NCI-H748 (cell line): ENCODE results near the gene PSMD7.
A peak's percentile ranks its signal among the peaks of the same experiment; 100 is the strongest.
"Not testable (repeated sequence)": the region's sequence is repeated elsewhere in the genome, so short reads cannot be mapped to it uniquely, and the experiment has no call there.

Experiments
- DNase-seq: peaks from one replicate; lab custom pipeline; 2025; ENCODE audit not compliant: unreplicated experiment; lab: John Stamatoyannopoulos, UW

PSMD7 gene

DNA sequence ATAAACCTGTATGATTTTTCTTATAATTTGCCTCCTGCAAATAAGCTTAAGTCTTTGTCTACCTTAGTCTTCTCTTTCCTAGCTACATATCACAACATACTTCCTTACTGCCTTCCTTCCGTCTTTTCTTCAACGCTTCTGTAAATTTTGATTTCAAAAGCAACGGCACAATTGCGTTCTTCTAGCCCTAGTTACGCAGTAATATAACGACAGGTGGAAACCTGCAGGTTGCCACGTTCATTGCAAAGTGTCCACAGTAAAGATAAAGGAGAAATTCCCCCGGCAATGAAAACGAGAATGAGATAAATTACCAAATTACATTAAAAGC lies 546 bp upstream of the PSMD7 start:
- no peak for DNase-seq

DNA sequence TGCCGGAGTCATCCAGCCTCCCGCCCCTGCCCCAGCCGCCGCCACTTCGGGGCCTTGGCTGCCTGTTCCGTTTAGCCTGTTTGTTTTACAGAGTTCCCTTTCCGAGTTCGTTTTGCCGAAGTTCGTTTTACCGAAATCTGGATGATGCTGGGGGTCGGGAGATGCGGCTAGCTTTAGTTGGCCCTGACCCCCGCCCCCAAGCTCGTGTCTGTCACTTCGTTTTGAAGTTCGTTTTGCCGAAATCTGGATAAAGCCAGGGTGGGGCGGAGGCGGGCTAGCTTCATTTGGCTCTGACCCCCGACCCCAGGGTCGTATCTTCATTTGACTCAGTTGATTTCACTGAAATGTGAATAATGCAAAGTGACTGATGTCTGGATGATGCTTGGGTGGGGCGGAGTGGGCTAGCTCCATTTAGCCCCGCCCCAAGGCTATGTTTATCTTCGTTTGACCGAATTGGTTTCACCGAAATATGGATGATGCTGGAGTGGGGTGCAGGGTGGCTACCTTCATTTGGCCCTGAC lies 591 bp downstream of the PSMD7 start:
- peak; percentile 14 for DNase-seq

DNA sequence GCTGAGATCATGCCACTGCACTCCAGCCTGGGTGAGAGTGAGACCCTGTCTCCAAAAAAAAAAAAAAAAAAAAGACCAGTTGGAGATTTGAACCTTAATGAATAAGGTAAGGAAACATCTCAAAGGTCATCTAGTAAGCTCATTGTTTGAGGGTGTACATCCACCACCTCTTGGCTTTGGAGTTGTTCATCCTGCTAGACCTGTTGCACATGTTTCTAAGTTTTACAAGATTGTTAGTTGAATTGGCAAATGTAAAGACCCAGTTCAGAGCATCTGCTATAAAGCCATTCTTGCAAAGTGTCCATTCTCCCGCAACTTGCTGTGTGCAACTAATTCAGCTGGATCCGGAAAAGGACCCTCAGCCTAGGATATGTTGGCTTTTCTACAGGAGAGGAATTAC lies 1.5 kb downstream of the PSMD7 start:
- no peak for DNase-seq

DNA sequence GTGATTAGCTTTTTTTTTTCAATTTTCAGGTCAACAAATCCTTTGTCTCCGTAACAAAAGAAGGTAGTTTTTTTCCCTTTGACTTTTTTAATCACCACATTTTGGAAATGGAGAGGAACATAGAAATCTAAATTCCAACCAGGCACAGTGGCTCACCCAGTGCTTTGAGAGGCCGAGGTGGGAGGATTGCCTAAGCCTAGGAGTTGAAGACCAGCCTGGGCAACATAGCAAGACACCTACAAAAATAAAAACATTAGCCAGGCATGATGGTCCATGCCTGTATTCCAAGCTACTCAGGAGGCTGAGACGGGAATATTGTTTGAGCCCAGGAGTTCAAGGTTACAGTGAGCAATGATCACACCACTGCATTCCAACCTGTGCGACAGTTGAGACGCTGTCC lies 5.7 kb downstream of the PSMD7 start:
- no peak for DNase-seq

DNA sequence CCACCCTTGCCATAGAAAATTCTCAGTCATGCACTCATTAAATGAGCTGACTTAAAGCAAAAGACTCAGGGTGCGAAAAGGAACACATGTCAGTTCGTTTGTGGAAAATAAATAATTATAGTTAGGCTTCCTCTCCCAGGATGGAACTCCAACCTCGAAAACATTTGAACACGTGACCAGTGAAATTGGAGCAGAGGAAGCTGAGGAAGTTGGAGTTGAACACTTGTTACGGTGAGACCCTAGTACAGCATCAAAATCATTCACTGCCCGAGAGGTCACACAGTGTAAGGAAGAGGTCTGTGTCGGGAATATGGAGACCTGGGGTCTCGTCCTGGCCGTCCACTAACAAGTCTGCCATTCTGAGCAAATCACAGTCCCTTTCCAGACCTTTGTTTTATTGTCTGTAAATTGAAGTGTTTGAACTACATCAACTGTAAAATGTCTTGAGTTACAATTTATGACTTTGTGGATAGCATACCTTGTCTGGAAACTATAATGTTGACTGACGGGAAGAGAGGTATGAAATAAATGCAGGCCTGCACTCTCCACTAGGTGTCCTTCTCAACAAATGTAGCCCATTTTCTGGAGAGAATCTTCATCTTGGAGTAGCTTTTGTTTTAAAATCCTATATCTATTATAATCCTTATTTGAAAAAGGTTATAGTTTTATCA lies 7.7 kb downstream of the PSMD7 start:
- DNase-seq = no peak

DNA sequence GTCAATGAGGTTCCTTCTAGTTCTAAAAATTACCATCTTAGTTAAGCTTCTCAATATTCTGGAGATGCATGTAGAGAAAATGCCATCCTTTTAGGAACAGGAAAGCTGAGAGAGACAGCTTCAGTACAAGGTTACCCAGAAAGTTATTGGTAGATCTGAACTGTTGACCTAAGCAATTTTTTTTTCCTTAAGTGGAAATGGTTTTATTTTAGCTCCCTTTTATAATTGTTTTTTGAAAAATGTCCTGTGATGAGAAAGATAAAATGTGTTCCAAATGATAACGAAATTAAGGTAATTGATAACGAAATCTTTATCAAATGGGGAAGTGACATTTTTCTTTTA lies 8.2 kb downstream of the PSMD7 start:
- DNase-seq = no peak

DNA sequence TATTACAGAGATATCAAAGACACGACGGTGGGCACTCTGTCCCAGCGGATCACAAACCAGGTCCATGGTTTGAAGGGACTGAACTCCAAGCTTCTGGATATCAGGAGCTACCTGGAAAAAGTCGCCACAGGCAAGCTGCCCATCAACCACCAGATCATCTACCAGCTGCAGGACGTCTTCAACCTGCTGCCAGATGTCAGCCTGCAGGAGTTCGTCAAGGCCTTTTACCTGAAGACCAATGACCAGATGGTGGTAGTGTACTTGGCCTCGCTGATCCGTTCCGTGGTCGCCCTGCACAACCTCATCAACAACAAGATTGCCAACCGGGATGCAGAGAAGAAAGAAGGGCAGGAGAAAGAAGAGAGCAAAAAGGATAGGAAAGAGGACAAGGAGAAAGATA lies 8.7 kb downstream of the PSMD7 start:
- DNase-seq = no peak

DNA sequence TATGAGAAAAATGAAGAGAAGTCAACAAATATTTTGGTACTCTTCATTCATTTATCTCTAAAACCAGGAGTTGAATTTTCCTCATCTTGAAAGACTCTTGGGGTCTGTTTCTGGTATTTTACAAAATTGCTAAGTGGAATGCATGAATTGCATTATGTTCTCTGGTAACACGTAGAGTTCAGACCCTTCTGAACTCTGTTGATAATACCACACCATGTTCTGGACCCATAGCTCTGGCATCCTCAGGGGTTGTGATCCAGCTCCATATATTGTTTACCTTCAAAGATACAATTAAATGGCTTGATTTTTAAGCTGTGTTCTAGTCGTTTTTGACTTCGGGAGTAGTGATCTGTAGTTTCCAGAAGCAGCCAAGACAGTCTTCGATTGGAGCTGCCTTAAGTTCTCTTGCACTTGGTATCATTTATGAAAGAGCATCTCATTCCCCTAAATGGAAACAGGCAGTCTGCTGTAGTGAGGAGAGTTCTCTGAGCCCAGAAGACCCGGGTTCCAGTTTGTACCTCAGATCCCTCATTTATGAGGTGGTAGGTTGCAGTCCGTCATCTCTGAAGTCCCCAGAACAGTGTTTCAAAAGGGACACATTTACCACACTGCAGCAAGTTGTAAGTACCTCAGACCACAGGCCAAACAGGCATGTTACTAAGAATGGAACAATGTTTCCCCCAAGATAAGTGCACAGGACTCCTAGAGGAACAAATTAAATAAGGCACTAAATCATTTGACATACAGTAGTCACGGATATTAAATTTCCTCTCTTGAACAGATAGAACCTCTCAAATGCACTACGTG lies 9.6 kb downstream of the PSMD7 start:
- no peak for DNase-seq

DNA sequence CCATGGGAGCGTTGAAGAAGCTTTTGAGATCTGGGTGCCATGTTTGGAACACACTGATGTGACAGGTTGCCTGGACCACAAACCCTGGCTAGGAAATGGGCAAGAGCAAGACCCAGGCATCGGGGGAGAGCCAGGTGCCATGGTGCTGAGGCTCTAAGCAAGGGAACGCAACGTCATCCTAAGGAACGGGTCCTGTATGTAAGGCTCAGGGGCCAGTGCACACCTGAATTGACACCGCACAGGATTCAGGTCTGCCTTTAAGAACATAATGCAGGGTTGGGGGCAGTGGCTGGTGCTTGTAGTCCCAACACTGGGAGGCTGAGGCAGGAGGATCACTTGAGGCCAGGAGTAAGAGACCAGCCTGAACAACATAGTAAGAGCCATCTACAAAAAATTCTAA lies 10.8 kb downstream of the PSMD7 start:
- no peak for DNase-seq

DNA sequence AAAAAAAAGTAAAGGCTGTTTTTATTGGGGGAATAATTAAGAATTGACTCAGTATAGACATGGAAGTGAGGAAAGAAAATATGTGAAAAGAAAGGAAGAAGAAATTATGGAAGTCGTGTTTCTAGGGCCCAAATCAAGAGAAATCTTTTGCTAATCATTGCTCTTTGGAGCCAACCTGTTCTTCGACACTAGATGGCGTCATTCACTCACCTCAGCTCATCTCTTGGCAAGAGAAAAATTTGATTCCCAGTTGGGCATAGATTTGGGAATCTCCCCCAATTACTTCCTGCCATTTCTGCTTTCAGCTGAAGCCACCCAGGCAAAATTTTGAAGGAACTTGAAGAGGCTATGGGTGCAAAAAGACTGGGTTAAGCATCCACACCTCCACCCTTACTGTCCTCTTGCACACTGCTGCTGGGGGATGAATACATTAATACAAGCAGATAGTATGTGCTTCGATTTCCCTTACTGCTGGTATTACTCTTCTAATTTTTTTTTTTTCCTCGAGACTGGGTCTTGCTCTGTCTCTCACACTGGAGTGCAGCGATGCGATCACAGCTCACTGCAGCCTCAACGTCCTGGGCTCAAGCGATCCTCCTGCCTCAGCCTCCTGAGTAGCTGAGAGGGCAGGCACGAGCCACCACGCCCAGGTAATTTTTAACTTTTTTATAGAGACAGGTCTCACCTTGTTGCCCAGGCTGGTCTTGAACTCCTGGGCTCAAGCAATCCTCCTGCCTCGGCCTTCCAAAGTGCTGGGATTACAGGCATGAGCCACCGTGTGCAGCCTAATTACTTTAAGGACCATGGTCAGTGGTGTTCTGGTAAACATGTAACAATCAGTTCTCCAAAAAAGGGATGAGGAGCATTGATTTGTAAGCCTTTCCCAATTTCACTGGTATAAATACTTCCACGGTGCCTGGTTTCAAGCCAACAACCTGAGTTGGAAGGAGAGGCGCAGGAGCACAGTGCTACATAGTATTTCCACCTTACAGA lies 13.5 kb downstream of the PSMD7 start:
- DNase-seq = peak; percentile 42

DNA sequence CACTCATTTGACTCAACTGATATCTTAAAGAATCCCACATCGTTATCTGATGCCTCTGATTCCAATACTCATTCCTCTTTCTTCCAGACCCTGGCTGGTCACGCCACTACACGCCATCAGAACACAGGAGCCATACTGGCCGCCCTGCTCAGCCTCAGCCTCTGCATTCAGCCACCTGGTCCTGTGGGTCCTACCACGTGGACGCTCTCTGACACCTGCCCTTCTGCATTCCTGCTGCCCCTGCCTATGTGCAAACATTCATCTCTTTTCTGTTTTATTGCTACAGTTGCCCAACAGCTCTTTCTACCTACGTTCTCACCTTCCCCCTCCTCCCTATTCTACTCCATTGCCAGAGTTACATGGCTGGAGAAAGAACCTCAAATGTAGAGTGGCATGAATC lies 18.4 kb downstream of the PSMD7 start:
- no peak for DNase-seq

DNA sequence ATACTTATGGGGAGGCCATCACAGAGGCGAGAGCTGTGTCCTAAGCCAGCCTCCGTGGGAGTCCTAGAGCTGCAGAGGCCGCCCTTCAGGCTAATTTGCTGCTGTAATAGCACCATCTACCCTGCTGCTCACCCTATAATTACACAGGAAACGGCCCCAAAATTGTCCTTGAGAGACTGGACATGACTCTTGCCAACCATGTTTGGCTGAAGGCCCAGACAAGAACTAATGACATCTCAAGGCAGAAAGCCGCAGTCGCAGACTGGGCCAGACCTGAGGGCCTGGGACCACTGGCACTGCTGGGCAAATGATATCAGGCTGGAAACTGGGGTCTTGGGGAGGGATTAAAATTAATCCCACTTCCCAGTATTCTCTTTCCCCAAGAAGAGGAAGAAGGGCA lies 24.1 kb downstream of the PSMD7 start:
- peak; percentile 15 for DNase-seq

DNA sequence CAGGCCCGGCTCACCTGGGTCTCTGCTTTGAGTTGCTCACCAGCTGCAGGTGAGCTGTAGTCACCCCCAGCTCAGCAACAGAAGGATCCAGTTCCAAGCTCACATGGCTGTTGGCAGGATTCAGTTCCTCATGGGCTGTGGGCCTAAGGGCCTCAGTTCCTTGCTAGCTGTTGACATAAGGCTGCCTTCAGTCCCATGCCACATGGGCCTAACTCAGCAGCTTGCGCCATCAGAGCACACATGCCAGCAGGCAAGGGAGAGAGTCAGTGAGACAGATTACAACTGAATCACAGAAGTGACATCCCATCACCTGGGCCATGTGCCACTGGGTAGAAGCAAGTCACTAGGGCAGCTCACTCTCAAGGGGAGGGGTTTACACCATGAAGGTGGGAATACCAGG lies 24.7 kb downstream of the PSMD7 start:
- no peak for DNase-seq

DNA sequence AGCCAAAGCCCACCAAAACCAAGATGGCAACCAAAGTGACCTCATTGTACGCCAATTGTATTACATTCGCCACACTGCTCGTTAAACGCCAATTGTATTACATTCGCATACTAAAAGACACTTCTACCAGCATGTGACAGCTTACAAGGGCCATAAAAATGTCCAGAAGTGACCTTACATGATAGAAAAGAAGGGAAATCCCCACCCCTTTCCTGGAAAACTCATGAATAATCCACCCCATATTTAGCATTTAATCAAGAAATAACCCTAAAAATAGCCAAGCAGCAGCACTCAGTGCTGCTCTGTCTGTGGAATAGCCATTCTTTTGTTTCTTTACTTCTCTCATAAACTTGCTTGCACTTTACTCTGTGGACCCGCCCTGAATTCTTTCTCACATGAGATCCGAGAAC lies 25.7 kb downstream of the PSMD7 start:
- no peak for DNase-seq

DNA sequence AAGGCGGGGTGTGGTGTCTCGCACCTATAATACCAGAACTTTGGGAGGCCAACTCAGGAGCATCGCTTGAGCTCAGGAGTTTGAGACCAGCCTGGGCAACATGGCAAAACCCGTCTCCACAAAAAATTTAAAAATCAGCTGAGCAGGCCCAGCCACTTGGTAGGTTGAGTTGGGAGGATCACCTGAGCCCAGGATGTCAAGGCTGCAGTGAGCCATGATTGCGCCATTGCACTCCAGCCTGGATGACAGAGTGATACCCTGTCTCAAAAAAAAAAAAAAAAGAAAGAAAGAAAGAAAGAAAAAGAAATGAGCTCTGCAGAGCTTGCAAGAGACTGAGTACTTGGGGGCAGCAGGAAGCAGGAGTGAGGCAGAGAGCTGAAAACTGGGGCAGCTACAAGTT lies 28.2 kb downstream of the PSMD7 start:
- not testable (repeated sequence) for DNase-seq

DNA sequence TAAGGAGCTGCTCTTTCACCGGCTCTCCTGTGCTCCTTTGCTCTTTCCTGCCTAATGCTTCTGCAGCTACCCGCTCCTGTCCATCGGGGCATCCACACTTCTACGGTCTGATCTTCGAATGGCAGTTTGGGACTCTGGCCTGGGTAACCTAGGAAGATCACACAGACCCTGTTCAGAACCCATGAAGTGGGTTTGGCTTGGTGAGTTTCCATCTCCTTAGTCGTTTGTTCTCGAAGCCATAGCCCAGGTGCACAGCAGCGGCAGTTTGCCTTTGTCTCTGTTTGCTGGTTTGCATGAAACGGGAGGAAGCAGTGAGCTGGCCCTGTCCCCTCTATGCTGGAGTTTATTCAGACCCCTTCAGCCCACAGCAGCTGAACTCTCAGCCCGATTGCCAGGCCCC lies 29.0 kb downstream of the PSMD7 start:
- no peak for DNase-seq

DNA sequence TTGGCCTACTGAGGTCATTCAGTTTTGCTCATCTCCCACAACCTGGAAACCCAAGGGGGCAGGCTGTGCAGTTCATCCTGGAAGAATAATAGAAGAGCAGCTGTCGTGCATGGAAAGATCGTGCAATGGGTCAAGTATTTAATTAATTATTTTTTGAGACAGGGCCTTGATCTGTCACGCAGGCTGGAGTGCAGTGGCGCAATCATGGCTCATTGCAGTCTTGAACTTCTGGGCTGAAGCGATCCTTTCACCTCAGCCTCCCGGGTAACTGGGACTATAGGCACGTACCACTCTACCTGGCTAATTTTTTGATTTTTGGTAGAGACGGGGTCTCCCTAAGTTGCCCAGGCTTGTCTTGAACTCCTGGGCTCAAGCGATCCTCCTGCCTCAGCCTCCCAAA lies 31.7 kb downstream of the PSMD7 start:
- not testable (repeated sequence) for DNase-seq

DNA sequence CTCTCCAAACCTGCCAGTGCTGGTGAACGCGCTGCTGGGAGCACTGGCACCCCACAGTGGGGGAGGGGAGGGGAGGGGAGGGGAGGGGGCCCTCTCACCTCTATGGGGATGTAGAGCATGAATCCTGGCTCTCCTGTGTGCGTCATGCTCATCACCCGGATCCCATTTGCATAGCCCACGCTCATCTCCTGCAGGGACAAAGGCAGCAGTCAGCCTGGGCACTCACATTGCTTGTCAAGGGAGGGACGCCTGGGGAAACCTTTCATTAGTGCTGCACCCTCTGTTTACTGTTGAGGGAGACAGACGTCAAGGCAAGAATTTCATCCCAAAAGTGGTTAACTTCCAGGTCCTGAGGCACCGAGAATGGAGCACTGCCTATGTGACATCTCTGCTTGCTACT lies 35.9 kb downstream of the PSMD7 start:
- DNase-seq = not testable (repeated sequence)

DNA sequence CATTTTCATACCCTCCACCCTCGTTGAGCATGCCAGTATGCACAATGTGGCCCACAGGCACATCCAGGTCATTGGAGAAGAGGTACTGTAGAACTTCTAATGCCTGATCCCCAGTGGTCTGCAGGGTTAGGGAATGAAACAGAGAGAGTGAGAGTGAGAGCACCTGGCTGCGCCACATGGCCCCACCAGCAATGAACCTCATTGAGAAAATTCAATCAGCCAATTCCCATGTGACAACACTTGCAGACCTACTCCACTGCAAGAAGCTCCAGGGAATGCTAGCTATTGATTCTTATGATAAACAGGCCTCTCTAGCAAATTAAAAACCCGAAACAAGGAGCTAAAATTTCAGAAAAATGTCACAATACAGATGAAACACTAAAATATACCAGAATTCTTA lies 40.9 kb downstream of the PSMD7 start:
- not testable (repeated sequence) for DNase-seq

DNA sequence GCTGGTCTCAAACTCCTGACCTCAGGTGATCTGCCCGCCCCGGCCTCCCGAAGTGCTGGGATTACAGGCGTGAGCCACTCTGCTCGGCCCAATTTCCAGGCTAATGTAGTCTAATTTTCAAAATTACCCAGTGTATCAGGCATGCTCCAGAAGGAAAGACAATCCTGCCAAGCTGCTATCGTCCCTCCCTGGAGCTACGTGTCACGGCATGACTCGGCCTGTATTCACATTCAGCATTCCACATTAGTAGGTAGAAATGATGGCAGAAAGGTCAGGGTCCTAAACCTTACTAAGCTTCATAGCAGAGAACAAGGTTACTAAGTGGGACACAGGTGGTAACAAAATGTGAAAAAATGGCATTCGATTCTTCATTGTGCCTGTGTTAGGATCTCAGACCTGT lies 42.6 kb downstream of the PSMD7 start:
- DNase-seq = not testable (repeated sequence)

DNA sequence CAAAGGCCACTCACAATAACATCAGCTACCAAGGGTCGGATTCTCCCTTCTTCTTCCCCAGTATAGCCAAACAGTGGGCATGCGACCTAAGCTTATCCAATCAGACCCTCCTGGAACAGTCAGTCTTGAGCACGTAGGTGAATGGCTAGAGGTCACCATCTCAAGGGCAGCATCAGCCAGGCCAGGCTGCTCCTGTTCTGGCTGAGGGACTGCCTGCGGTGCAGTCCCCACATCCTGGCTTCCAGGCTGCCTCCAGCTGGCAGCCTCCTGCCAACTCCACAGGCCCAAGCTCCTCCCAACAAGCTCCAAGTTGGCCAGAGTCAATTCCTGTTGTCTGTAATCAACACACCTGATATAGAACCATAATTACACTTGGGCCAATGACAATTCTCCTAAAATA lies 56.4 kb downstream of the PSMD7 start:
- DNase-seq = not testable (repeated sequence)
